ENCODE data around the gene ANKS1B.
"Not testable (repeated sequence)": the region's sequence is repeated elsewhere in the genome, so short reads cannot be mapped to it uniquely, and the experiment has no call there.

ANKS1B gene

GRCh38 chr12:99253068-99253467, 731.7 kb downstream of the ANKS1B start:
- DNase-seq = no peak

- DNase-seq = no peak
Observed at GRCh38 chr12:99250091-99250490, 734.6 kb downstream of the ANKS1B start.

- no peak for DNase-seq
Observed at GRCh38 chr12:99249543-99249942, 735.2 kb downstream of the ANKS1B start.

- not testable (repeated sequence) for DNase-seq
Observed at GRCh38 chr12:99237907-99238538, 746.7 kb downstream of the ANKS1B start.

GRCh38 chr12:99235381-99235780, 749.4 kb downstream of the ANKS1B start:
- no peak for DNase-seq

- no peak for DNase-seq
Observed at GRCh38 chr12:99234702-99235101, 750.0 kb downstream of the ANKS1B start.

- no peak for DNase-seq
Observed at GRCh38 chr12:99232324-99232723, 752.4 kb downstream of the ANKS1B start.

- no peak for DNase-seq
Observed at GRCh38 chr12:99231031-99231430, 753.7 kb downstream of the ANKS1B start.

GRCh38 chr12:99224237-99224636, 760.5 kb downstream of the ANKS1B start:
- DNase-seq = no peak

GRCh38 chr12:99223579-99223978, 761.2 kb downstream of the ANKS1B start:
- DNase-seq = no peak

- DNase-seq = no peak
Observed at GRCh38 chr12:99213047-99213446, 771.7 kb downstream of the ANKS1B start.

- DNase-seq = no peak
Observed at GRCh38 chr12:99212275-99212674, 772.5 kb downstream of the ANKS1B start.

- DNase-seq = no peak
Observed at GRCh38 chr12:99205111-99205510, 779.6 kb downstream of the ANKS1B start.

- DNase-seq = no peak
Observed at GRCh38 chr12:99201906-99202645, 782.7 kb downstream of the ANKS1B start.

- no peak for DNase-seq
Observed at GRCh38 chr12:99200711-99201384, 783.9 kb downstream of the ANKS1B start.

- DNase-seq = no peak
Observed at GRCh38 chr12:99195474-99195873, 789.3 kb downstream of the ANKS1B start.

GRCh38 chr12:99192489-99192888, 792.2 kb downstream of the ANKS1B start:
- no peak for DNase-seq

GRCh38 chr12:99176871-99177270, 807.9 kb downstream of the ANKS1B start:
- DNase-seq = no peak

GRCh38 chr12:99170461-99170860, 814.3 kb downstream of the ANKS1B start:
- DNase-seq = no peak

GRCh38 chr12:99170037-99170436, 814.7 kb downstream of the ANKS1B start:
- DNase-seq = no peak

- no peak for DNase-seq
Observed at GRCh38 chr12:99157946-99158345, 826.8 kb downstream of the ANKS1B start.

- DNase-seq = no peak
Observed at GRCh38 chr12:99154983-99155336, 829.8 kb downstream of the ANKS1B start.

GRCh38 chr12:99154216-99154982, 830.3 kb downstream of the ANKS1B start:
- no peak for DNase-seq
